Tibial nerve (tissue), 4 donors: ENCODE data around the gene KEL. TPM values are rescaled to one million over a fixed set of nuclear protein-coding genes. Genes with fewer than 3 reads are reported as not detected.

ENCODE experiments used
- DNase-seq, 2 donors: peaks; one replicate each; pipeline ENCODE4 v3.0.0-alpha.2; 2019; ENCODE audit warnings: low spot score in 2 of 2
- H3K27ac ChIP-seq, 4 donors: fragments of 200-600 bp; sonication (generic) in 3 of 4; one replicate each; pipeline ENCODE4 v1.5.1; 2017 to 2019; ENCODE audit warnings: mild to moderate bottlenecking in 1 of 4
- H3K27me3 ChIP-seq, 2 donors: fragments of 200-600 bp; sonication (generic) in 1 of 2; one replicate each; pipeline versions ENCODE4 v1.5.1 to v1.6.0; 2017 to 2019
- H3K36me3 ChIP-seq, 3 donors: fragments of 200-600 bp; sonication (generic); one replicate each; pipeline ENCODE4 v1.5.1; 2018 to 2019
- H3K4me1 ChIP-seq, 4 donors: fragments of 200-600 bp; sonication (generic) in 3 of 4; one replicate each; pipeline ENCODE4 v1.5.1; 2017 to 2019
- H3K4me3 ChIP-seq, 4 donors: fragments of 200-600 bp; sonication (generic) in 3 of 4; one replicate each; pipeline ENCODE4 v1.5.1; 2017 to 2019; ENCODE audit warnings: mild to moderate bottlenecking in 1 of 4, moderate library complexity in 1 of 4
- H3K9me3 ChIP-seq, 4 donors: fragments of 200-600 bp; sonication (generic) in 3 of 4; one replicate each; pipeline ENCODE4 v1.5.1; 2017 to 2019
- CTCF ChIP-seq, 5 experiments: fragments of 200-600 bp in 3 of 5; fragments of 450-650 bp in 2 of 5; sonication (generic) in 3 of 5; IDR thresholded peaks; one replicate each; pipeline ENCODE4 v1.5.1; 2016 to 2019; ENCODE audit warnings: antibody characterized with exemption in 5 of 5, mild to moderate bottlenecking in 3 of 5, moderate library complexity in 2 of 5
- EP300 ChIP-seq, 2 donors: sonication (generic); formaldehyde crosslinking; IDR thresholded peaks; one replicate each; pipeline ENCODE4 v1.6.1; 2017; ENCODE audit warnings: antibody characterized with exemption in 2 of 2, mild to moderate bottlenecking in 1 of 2
- POLR2A ChIP-seq, 2 donors: fragments of 450-650 bp; IDR thresholded peaks; one replicate each; pipeline ENCODE4 v1.6.1; 2017; ENCODE audit warnings: antibody characterized with exemption in 2 of 2, mild to moderate bottlenecking in 2 of 2, moderate library complexity in 2 of 2
- WGBS, 2 donors: methylation state at CpG; one replicate each; pipeline ENCODE4 v1.1.5; 2018; 5-methylcytosine and 5-hydroxymethylcytosine counted together
- total RNA-seq, 4 donors: library from RNA; depleted of rRNA; stranded (reverse); fragments of >200 nt; gene quantifications; one replicate each; pipeline ENCODE4 v1.1.0, GENCODE V29; 2016

Gene KEL
- total RNA-seq, 4 donors from 2014 or later: 0.59 to 0.87 (median 0.61) TPM

- Histone ChIP-seq H3K27me3 (peaks cover 0 to 5% of the 10 kb centered on the region in 2 donors), H3K27ac (no peak overlapping the region), H3K36me3 (no peaks in the 10 kb centered on the region), H3K4me3 (no peak overlapping the region), H3K4me1 (no peaks in the 10 kb centered on the region), H3K9me3 (peaks cover 0 to 6% (median 2%) of the 10 kb centered on the region in 4 donors)
- TF ChIP-seq POLR2A (IDR thresholded peaks at IDR 0.05) (no peak), EP300 (IDR thresholded peaks at IDR 0.05) (no peak)
- no peak for DNase-seq
- WGBS, 2 donors: 84% methylated on average over 5 of the region's 5 CpGs
Measured at GRCh38 chr7:143002898-143003297, 40.7 kb upstream of the KEL start.

GRCh38 chr7:143002106-143002505 lies 39.9 kb upstream of the KEL start:
- H3K4me3 ChIP-seq: no peak overlapping the region
- no peaks in the 10 kb centered on the region for H3K4me1 ChIP-seq
- WGBS, 2 donors: 50 to 54% methylated on average over 3 of the region's 3 CpGs
- peaks cover 0 to 6% (median 2%) of the 10 kb centered on the region in 4 donors for H3K9me3 ChIP-seq
- no peak for DNase-seq
- H3K36me3 ChIP-seq: no peaks in the 10 kb centered on the region
- TF ChIP-seq CTCF (IDR thresholded peaks at IDR 0.05): no peak
- TF ChIP-seq POLR2A (IDR thresholded peaks at IDR 0.05): no peak
- no peak for TF ChIP-seq EP300 (IDR thresholded peaks at IDR 0.05)
- H3K27me3 ChIP-seq: peaks cover 0 to 5% of the 10 kb centered on the region in 2 donors
- H3K27ac ChIP-seq: no peak overlapping the region

- no peaks in the 10 kb centered on the region for H3K36me3 ChIP-seq
- WGBS, 2 donors: 86 to 89% methylated on average over 2 of the region's 2 CpGs
- DNase-seq: no peak
Measured at GRCh38 chr7:143000648-143001047, 38.5 kb upstream of the KEL start.

GRCh38 chr7:142999793-143000192 lies 37.6 kb upstream of the KEL start:
- H3K4me3 ChIP-seq: no peak overlapping the region
- TF ChIP-seq CTCF (IDR thresholded peaks at IDR 0.05) (no peak), POLR2A (IDR thresholded peaks at IDR 0.05) (no peak), EP300 (IDR thresholded peaks at IDR 0.05) (no peak)
- H3K4me1 ChIP-seq: no peaks in the 10 kb centered on the region
- H3K9me3 ChIP-seq: peaks cover 0 to 6% (median 2%) of the 10 kb centered on the region in 4 donors
- no peaks in the 10 kb centered on the region for H3K36me3 ChIP-seq
- DNase-seq: no peak
- H3K27ac ChIP-seq: no peak overlapping the region
- H3K27me3 ChIP-seq: no peaks in the 10 kb centered on the region

More at GRCh38 chr7:143000648-143001047, 38.5 kb upstream of the KEL start:
- Histone ChIP-seq H3K4me1 (no peaks in the 10 kb centered on the region), H3K27me3 (peaks cover 0 to 5% of the 10 kb centered on the region in 2 donors), H3K27ac (no peak overlapping the region), H3K9me3 (peaks cover 0 to 6% (median 2%) of the 10 kb centered on the region in 4 donors), H3K4me3 (no peak overlapping the region)
- TF ChIP-seq EP300 (IDR thresholded peaks at IDR 0.05) (no peak), CTCF (IDR thresholded peaks at IDR 0.05) (no peak), POLR2A (IDR thresholded peaks at IDR 0.05) (no peak)

DNA sequence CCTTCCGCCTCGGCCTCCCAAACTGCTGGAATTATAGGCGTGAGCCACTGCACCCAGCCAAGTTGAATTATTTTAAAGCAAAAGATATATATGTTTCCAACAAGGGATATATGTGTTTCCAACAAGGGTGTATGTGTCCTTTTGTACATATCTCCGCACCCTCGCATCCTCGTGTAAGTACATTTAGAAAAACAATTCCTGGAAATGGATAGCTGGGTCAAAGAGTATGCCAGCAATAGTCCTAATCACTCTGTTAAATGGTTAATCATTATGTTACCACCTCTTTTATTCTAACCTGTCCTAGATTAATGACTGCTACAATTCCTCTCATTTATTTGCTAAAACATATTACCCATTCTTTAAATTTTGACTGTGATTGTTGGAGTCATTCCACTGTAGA lies 36.8 kb upstream of the KEL start:
- no peak for DNase-seq
- no peak for TF ChIP-seq CTCF (IDR thresholded peaks at IDR 0.05)
- no peak for TF ChIP-seq POLR2A (IDR thresholded peaks at IDR 0.05)
- TF ChIP-seq EP300 (IDR thresholded peaks at IDR 0.05): no peak
- H3K27ac ChIP-seq: no peak overlapping the region
- H3K4me3 ChIP-seq: no peak overlapping the region
- no peaks in the 10 kb centered on the region for H3K36me3 ChIP-seq
- no peaks in the 10 kb centered on the region for H3K4me1 ChIP-seq
- no peaks in the 10 kb centered on the region for H3K27me3 ChIP-seq
- WGBS, 2 donors: 87 to 89% methylated on average over 6 of the region's 6 CpGs
- peaks cover 0 to 6% (median 2%) of the 10 kb centered on the region in 4 donors for H3K9me3 ChIP-seq
